DLD1 (cell line): ENCODE results near the gene IZUMO4.

ENCODE experiments used
- in situ Hi-C: cut with HindIII; loops from 2 replicates; pipeline ENCODE4 v1.10.0; 2017; ENCODE audit warnings: low sequenced_read_pairs

Gene IZUMO4

GRCh38 chr19:2096480-2097202 is at the start of gene IZUMO4:
Gene IZUMO4, plus strand, starts transcription at chr19:2096915. Its CDS starts 31 bp downstream, at chr19:2096946.
- in situ Hi-C loops = no loop called here

- in situ Hi-C loops = no loop called here
Observed at GRCh38 chr19:2047076-2047448, 49.7 kb upstream of the IZUMO4 start.

- in situ Hi-C loops = no loop called here
Observed at GRCh38 chr19:2047449-2048103, 49.1 kb upstream of the IZUMO4 start.

GRCh38 chr19:2048104-2048958 is 48.4 kb upstream of the IZUMO4 start:
- in situ Hi-C loops = no loop called here

- in situ Hi-C loops = no loop called here
Observed at GRCh38 chr19:2048959-2049740, 47.6 kb upstream of the IZUMO4 start.

- in situ Hi-C loops = no loop called here
Observed at GRCh38 chr19:2049741-2050348, 46.9 kb upstream of the IZUMO4 start.

- in situ Hi-C loops = no loop called here
Observed at GRCh38 chr19:2050349-2050990, 46.2 kb upstream of the IZUMO4 start.

- in situ Hi-C loops = no loop called here
Observed at GRCh38 chr19:2050991-2051772, 45.5 kb upstream of the IZUMO4 start, which contains the start of gene MKNK2. Gene MKNK2, minus strand, starts transcription at chr19:2051244. Its CDS starts 393 bp downstream, at chr19:2050851.

- in situ Hi-C loops = no loop called here
Observed at GRCh38 chr19:2051773-2052704, 44.7 kb upstream of the IZUMO4 start.

GRCh38 chr19:2053601-2054389 is 42.9 kb upstream of the IZUMO4 start:
- in situ Hi-C loops = no loop called here

- in situ Hi-C loops = no loop called here
Observed at GRCh38 chr19:2054763-2055162, 42.0 kb upstream of the IZUMO4 start.

GRCh38 chr19:2055931-2056836 is 40.5 kb upstream of the IZUMO4 start:
- in situ Hi-C loops = no loop called here

GRCh38 chr19:2056837-2057192 is 39.9 kb upstream of the IZUMO4 start:
- in situ Hi-C loops = no loop called here

- in situ Hi-C loops = no loop called here
Observed at GRCh38 chr19:2057484-2058469, 38.9 kb upstream of the IZUMO4 start.
